ENCODE data around the gene TRHDE.

DNA sequence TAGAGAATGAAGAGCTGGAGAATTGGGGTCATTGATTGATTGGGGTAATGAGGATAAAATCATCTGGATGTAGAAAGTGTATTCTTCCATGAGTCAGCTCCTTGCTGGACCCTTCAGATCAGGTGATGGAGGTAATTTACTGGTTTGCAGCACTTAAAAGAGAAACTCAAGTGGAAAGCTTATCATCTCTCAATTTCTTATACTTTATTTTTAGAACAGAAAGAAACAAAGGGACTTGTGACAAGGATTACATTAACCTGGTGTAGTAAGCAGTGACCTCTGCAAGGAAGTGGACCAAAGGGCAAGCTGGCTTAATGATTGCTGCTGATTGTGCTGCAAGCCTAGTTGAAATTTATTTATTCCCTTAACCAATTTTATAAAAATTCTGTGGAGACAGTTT lies 405.0 kb downstream of the TRHDE start:
- TF ChIP-seq, protein P1, sequence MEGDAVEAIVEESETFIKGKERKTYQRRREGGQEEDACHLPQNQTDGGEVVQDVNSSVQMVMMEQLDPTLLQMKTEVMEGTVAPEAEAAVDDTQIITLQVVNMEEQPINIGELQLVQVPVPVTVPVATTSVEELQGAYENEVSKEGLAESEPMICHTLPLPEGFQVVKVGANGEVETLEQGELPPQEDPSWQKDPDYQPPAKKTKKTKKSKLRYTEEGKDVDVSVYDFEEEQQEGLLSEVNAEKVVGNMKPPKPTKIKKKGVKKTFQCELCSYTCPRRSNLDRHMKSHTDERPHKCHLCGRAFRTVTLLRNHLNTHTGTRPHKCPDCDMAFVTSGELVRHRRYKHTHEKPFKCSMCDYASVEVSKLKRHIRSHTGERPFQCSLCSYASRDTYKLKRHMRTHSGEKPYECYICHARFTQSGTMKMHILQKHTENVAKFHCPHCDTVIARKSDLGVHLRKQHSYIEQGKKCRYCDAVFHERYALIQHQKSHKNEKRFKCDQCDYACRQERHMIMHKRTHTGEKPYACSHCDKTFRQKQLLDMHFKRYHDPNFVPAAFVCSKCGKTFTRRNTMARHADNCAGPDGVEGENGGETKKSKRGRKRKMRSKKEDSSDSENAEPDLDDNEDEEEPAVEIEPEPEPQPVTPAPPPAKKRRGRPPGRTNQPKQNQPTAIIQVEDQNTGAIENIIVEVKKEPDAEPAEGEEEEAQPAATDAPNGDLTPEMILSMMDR (IDR thresholded peaks at IDR 0.05), result no peak
- no peak for TF ChIP-seq POLR2A (IDR thresholded peaks at IDR 0.05)

Data from lower leg skin (tissue), 3 donors.